Stimulated activated CD4-positive, alpha-beta T cell treated with anti-CD3 and anti-CD28 coated beads, Interleukin-4, amount 100 ng/mL, for 24 hours (primary cell): Measurements from ENCODE around the gene RSF1.

Source experiments
- DNase-seq: peaks from one replicate; pipeline ENCODE4 v3.0.0-alpha.2; 2020

Gene RSF1

GRCh38 chr11:77736473-77736872 lies 84.0 kb downstream of the RSF1 start:
- no peak for DNase-seq

- no peak for DNase-seq
Measured at GRCh38 chr11:77734890-77735289, 85.6 kb downstream of the RSF1 start.

- DNase-seq, result no peak
Measured at GRCh38 chr11:77732143-77732542, 88.4 kb downstream of the RSF1 start.

- no peak for DNase-seq
Measured at GRCh38 chr11:77730789-77731188, 89.7 kb downstream of the RSF1 start.

- no peak for DNase-seq
Measured at GRCh38 chr11:77729063-77729462, 91.5 kb downstream of the RSF1 start.

GRCh38 chr11:77728203-77728786 lies 92.2 kb downstream of the RSF1 start:
- DNase-seq, result no peak

GRCh38 chr11:77726524-77726923 lies 94.0 kb downstream of the RSF1 start:
- no peak for DNase-seq

GRCh38 chr11:77725433-77725832 lies 95.1 kb downstream of the RSF1 start:
- no peak for DNase-seq

- DNase-seq, result no peak
Measured at GRCh38 chr11:77724636-77725035, 95.9 kb downstream of the RSF1 start.

GRCh38 chr11:77723024-77723423 lies 97.5 kb downstream of the RSF1 start:
- DNase-seq, result no peak

- DNase-seq, result no peak
Measured at GRCh38 chr11:77710358-77710757, 110.2 kb downstream of the RSF1 start.

- DNase-seq, result no peak
Measured at GRCh38 chr11:77705876-77706579, 114.5 kb downstream of the RSF1 start.

- peak; percentile 14 for DNase-seq
Measured at GRCh38 chr11:77705195-77705875, 115.2 kb downstream of the RSF1 start.

GRCh38 chr11:77704029-77704428 lies 116.5 kb downstream of the RSF1 start:
- no peak for DNase-seq

- no peak for DNase-seq
Measured at GRCh38 chr11:77699425-77699824, 121.1 kb downstream of the RSF1 start.

GRCh38 chr11:77698896-77699295 lies 121.6 kb downstream of the RSF1 start:
- no peak for DNase-seq

GRCh38 chr11:77697865-77698264 lies 122.7 kb downstream of the RSF1 start:
- no peak for DNase-seq

- DNase-seq, result no peak
Measured at GRCh38 chr11:77695417-77695816, 125.1 kb downstream of the RSF1 start.

GRCh38 chr11:77690649-77691048 lies 129.9 kb downstream of the RSF1 start:
- no peak for DNase-seq

GRCh38 chr11:77687088-77687487 lies 133.4 kb downstream of the RSF1 start:
- DNase-seq, result no peak

- DNase-seq, result no peak
Measured at GRCh38 chr11:77677138-77677537, 143.4 kb downstream of the RSF1 start.

GRCh38 chr11:77672264-77672663 lies 148.3 kb downstream of the RSF1 start:
- DNase-seq, result no peak

GRCh38 chr11:77669848-77670511 lies 150.5 kb downstream of the RSF1 start:
- no peak for DNase-seq

- no peak for DNase-seq
Measured at GRCh38 chr11:77668760-77669159, 151.8 kb downstream of the RSF1 start.
